ENCODE data around the gene TNP2.
"Not testable (repeated sequence)": the region's sequence is repeated elsewhere in the genome, so short reads cannot be mapped to it uniquely, and the experiment has no call there.

Gene TNP2

DNA sequence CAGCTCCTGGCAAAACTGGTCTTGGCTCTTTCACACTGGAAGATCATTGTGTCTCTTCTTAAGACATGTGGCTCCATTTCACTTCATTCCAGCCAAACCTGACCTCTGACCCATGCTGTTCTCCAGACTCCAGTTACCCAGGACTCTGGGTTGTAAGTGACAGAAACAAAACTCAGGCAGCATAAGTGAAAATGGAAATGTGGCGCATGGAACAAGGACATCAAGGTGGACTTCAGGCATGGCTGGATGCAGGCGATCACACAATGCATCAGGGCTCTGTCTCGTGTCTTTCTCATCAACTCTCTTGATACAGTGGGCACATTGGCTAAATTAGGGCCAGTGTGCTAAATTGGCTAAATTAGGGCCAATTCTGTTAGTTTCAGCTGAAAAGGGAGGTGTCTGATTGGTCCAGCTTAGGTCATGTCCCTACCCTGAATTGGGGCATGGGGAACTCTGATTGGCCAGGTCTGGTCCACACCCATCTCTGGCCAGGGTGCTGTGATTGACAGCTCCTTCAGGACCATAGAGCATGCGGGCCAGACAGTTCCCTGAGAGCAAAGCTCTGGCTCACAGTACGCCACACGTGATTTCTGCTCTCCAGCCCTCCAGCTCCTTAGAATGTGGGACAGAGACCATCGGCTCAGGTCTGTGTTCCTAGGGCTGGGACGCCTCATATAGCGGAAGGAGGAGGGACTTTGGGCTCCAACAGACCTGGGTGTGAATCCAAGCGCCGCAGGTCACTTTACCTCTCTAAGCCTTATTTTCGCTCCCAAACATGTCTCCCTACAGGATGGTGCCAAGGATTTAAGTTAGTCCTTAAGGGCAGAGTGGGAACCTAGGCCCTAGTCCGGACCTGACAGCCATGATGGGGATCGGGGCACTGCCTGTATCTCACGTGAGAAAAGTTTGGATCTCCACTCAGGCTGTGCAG, 30.6 kb downstream of the TNP2 start:
- DNase-seq, result no peak

- DNase-seq, result no peak
Measured at GRCh38 chr16:11236461-11237254, 32.5 kb downstream of the TNP2 start.

- DNase-seq, result no peak
Measured at GRCh38 chr16:11235703-11235991, 33.5 kb downstream of the TNP2 start.

- no peak for DNase-seq
Measured at GRCh38 chr16:11234884-11235702, 34.0 kb downstream of the TNP2 start.

DNA sequence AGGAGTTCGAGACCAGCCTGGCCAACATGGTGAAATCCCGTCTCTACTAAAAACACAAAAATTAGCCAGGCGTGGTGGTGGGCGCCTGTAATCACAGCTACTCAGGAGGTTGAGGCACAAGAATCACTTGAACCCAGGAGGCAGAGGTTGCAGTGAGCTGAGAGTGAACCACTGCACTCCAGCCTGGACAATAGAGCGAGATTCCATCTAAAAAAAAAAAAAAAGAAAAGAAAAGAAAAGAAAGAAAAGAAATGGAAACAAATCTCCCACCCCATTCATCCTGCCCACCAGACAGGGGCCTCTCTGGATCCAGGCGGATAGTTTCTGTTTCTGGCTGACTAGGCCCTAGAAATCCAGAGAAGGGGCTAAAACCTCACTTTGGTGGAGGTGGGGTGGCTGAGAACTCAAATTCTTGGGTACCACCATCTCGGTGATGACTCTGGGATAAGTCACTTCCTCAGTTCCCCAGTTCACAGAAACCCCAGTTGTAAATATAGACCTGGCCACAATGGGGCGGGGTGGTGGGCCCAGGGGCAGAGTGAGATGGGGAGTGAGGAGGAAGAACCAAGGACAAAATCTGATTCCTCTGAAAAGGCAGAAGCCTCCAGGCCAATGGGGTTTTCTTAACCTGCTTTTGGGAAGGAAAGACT, 35.3 kb downstream of the TNP2 start:
- no peak for DNase-seq

DNA sequence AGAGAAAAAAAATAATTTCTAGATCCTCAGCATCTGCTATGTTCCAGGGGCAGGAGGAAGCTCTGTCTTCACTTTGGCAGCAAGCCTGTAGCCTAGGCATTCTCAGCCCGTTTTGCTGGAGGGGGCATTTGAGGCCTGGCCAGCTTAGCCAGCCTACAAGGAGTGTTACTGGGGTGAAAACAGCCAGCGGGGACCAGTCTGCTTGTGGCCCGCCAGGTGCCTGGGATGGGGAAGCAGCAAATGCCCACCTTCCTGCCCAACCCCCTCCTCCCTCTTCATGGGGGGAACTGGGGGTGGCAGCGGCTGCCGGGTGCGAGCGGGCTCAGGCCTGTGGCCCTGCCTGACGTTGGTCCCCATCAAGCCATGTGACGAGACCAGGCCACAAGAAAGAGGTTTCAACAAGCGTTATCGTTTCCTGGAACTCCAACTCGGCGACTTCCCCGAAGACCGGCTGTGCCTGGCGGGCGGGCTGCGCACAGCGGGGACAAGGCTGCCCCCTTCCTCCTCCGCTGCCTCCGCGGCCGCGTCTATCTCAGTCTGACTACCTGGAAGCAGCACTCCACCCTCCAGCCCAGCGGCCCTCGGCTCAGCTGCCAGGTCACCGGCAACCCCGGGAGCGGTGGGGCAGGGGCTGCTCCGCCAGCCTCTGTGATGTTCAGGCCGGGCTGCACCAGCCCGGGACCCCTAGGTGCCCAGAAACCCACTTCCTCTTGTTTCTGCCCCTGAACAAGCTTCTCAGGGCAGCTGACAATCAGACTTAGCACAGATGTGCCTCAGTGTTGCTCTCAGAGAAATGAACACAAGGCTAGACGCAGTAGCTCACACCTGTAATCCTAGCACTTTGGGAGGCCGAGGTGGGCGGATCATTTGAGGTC, 36.0 kb downstream of the TNP2 start:
- DNase-seq, result no peak

DNA sequence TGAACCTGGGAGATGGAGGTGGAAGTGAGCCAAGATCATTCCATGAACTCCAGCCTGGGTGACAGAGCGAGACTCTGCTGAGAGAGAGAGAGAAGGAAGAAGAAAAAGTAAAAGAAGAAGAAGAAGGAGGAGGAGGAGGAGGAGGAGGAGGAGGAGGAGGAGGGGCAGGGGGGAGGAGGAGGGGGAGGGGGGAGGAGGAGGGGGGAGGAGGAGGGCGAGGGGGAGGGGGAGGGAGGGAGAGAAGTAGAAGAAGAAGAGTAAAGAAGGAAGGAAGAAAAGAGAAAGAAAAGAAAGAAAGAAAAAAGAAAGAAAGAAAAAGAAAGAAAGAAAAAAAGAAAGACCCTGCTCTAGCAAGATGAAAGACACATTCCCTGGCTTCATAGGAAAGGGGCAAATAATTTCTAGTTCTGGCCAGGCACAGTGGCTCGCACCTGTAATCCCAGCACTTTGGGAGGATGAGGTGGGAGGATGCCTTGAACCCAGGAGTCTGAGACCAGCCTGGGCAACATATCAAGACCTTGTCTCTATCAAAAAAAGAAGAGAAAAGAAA, 36.7 kb downstream of the TNP2 start:
- DNase-seq, result no peak

- DNase-seq, result no peak
Measured at GRCh38 chr16:11231367-11231970, 37.7 kb downstream of the TNP2 start.

GRCh38 chr16:11229906-11230305, 39.2 kb downstream of the TNP2 start:
- peak; percentile 53 for DNase-seq

GRCh38 chr16:11229432-11229831, 39.7 kb downstream of the TNP2 start:
- no peak for DNase-seq

DNA sequence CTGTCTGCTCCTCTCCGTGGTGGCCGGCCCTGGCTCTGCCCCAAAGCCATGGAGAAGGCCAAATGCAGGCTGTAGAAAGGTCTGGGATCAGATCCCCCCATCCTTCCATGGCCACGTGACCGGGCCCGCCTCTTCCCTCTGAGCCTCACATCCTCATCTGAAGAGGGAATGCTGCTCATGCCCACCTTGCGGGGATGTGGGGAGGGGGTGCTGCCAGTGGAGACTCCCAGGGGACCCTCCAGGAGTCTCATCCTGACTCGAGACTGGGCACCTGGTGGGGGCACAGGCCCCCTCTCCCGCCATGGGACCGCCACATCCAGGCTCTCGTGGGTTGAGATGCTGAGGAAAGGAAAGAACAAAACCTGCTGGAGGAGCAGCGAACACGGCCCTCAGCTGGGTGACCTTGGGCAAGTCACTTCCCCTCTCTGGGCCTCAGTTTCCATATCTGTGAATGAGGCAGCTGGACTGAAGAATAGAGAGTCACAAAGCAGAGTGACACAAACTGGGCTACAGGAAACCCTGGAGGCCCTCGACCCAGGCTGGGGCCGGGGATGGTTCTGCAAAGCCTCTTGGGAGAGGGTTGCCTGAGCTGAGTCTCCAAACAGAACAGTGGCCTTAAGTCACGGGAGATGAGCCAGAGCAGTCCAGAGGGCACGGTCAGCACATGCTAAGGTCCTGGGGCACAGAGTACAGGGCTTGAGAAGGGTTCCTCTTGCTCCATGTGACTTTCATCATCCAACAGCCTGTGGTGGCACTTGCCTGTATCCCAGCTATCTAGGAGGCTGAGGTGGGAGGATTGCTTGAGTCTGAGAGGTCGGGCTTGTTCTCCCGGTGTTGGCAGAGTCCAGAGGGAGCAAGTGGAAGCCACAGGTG, 43.2 kb downstream of the TNP2 start:
- no peak for DNase-seq

GRCh38 chr16:11224894-11225676, 44.0 kb downstream of the TNP2 start:
- DNase-seq, result no peak

- peak; percentile 45 for DNase-seq
Measured at GRCh38 chr16:11224096-11224893, 44.8 kb downstream of the TNP2 start.

- not testable (repeated sequence) for DNase-seq
Measured at GRCh38 chr16:11220507-11220906, 48.6 kb downstream of the TNP2 start.

DNA sequence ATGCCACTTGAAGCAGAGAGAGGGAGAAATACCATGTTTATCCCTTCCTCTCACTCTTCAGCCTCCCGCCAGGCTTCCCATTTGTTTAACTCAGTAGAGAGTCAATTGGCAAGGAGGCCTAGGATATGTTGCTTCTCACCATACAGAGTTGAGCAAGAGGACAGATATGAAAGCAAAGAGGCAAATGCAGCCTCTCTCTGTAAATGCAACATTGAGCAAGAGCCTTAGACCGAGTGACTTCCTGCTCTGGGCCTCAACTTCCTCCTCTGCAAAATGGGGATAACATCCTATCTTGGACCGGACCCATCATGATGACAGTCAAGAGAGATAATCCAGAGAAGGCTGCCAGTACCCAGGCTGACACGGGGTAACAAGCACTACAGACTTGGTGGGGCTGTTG, 49.9 kb downstream of the TNP2 start:
- DNase-seq, result no peak

DNA sequence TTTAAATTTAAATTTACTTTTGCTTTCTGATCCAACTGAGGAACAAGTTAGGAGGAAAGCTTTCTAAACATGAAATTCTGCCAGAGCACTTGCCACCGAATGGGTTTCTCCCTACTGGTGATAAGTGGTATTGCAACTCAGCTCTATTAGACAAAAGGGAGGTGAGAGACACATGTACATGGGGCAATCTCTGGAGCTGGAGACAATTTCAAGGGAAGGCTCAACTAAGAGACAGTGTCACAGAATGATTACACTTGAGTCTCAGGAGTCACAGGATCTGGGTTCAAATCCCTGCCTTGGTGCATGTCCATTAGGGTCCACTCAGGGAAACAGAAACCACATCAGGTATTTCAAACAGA, 50.5 kb downstream of the TNP2 start:
- DNase-seq, result peak; percentile 76

Measured in NCI-H69 (cell line).